ENCODE measurements around the gene SLC4A8.
A peak's percentile ranks its signal among the peaks of the same experiment; 100 is the strongest.

Gene SLC4A8

DNA sequence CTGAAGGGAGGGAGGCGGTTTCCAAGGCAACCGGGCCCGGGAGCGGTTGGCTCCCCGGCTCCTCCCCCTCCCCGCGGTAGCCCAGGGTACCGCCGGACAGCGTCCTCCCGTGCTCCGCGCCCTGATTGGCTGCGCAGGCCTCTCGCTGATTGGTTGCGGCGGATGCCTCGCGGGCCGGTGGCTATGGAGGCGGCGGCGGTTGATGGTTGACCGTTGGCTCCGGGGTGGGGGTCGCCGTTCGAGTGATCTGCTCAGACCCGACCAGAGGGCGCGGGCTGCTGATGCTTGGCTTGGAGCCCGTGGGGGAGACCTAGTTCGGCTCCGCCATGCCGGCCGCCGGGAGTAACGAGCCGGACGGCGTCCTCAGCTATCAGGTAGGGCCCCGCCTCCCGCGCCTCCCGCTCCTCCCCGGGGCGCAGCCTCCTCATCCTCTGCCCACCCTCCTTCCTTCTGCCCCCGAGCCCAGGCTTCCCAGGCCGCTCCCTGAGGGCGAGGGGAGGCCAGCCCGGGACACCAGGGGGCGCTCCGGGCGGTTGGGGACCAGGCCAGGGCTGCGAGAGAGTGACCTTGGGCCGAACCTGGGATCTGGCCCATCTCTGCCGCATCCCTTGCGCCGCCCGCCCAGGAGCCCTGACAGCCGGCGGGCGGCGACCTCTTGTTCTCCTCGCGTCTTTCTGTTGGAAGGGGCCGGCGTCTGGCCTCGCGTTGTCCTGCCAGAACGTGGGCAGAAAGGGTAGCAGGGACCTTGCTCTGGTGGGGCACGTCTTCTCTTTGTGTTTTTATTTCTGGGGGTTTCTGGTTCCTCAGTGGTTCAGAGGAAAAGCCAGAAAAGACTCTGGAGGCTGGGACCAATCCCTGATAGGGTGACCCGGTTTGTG is at the start of gene SLC4A8:
TSS of gene SLC4A8 (plus strand) at position 170 of the 878 bp plus-strand sequence. CDS start at position 327, 157 bp downstream.
- DNase-seq, result peak; percentile 67 to 97 (median 93)

GRCh38 chr12:51374856-51375255 is 49.8 kb upstream of the SLC4A8 start:
- DNase-seq, result no peak

- peak in 28 of 58 donors; percentile 2 to 73 (median 29) for DNase-seq
These were observed 47.3 kb upstream of the SLC4A8 start for GRCh38 chr12:51377099-51377984.

GRCh38 chr12:51378749-51379148 is 45.9 kb upstream of the SLC4A8 start:
- DNase-seq, result no peak

DNA sequence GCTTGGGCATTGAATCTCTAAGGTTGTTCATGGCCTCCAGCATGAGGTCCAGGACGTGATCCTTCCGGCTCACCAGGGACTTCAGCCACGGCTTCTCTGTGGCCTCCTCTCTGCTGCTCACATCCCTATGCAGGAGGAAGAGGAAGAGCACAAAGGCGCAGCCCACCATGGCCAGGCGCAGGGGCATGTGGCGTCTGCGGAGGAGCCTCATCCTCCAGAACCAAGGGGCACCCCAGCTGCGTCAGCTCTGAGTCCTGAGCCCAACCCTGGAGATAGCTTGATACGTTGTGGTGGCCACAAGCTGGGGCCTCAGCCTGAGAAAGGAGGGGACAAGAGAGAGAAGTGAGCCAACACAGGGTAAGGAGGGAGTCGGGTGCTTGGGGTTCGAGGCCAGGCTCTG is 45.1 kb upstream of the SLC4A8 start:
- DNase-seq, result no peak

- peak in 1 of 58 donors; percentile 31 for DNase-seq
These were observed 43.2 kb upstream of the SLC4A8 start for GRCh38 chr12:51381226-51382079.

DNA sequence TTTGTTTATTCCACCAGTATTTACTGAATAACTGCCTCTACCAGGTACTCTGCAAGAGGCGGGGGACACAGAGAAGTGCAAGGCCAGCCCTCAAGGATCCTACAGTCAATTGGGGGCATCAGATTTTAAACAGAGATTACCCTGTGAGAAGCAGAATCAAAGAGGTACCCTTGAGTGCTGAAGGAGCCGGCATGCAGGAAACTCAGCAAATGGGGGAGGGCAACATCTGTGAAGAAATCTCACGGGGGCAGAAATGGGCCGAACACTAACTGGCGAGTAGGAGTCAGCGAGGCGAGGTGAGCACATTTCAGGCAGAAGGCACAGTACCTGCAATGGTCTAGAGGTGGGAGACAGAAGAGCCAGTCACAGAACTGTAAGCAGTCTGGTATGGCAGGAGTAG is 42.5 kb upstream of the SLC4A8 start:
- DNase-seq, result no peak

GRCh38 chr12:51383269-51383905 is 41.2 kb upstream of the SLC4A8 start:
- no peak for DNase-seq

- DNase-seq, result no peak
These were observed 38.3 kb upstream of the SLC4A8 start for GRCh38 chr12:51386351-51386750.

- DNase-seq, result peak in 7 of 58 donors; percentile 10 to 34 (median 22)
These were observed 36.4 kb upstream of the SLC4A8 start for GRCh38 chr12:51388069-51388799.

DNA sequence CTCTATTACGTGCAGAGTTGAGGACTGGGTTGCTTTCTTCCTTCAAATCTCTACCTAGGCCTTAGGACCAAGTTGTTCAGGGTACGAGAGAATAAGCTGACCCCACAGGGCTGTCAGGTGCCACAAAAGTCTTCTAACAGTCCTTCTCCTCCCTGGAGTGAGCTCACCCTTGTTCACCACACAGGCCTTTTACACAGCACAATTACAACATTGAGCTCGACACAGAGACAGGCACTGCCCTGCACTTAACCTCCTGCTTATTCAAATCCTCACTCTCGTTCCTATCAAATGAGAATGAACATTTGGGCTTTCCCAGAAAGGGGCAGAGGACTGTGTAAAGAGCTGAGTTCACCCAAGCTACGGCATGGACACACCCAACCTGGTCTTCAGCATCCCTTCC is 35.8 kb upstream of the SLC4A8 start:
- peak in 19 of 58 donors; percentile 5 to 61 (median 29) for DNase-seq

GRCh38 chr12:51389302-51389999 is 35.2 kb upstream of the SLC4A8 start:
- DNase-seq, result peak in 2 of 58 donors; percentile 15 to 18

DNA sequence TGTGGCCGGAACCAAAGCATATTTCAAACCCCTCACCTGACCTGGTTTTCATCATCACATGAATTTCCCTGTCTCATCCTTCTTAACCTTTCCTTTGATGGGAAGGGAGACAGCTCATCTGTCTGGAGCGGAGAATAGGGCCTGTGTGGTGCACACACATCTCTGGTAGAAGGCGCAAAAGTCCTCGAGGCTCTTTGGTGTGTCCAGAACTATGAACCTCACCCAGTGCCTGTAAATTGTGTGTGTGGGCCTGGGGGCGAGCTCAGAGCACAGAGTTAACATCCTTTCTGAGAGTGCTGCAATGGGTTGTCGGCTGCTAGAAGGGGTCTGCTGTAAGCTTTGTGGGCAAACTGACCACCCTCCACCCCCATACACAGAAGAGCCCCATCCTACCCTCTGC is 34.2 kb upstream of the SLC4A8 start:
- DNase-seq, result no peak

DNA sequence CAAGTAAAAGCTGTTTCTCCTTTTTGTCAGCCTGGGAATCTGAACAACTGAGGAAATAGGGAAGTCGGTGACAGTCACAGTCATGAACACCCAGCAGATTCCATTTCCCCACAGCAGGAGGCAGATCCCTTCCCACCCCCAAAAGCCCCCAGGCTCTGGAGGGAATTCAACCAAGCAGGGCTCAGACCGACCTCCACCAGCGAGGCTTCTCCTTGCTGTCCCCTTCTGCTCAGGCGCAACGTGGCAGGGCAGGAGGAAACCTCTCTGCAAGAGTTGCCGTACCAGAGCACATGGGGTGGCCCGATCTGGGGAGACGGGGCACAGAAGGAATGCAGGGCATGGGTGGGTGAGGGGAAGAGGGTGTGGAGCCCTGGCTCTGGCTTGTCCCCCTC is 33.7 kb upstream of the SLC4A8 start:
- peak in 16 of 58 donors; percentile 4 to 66 (median 46) for DNase-seq

- peak in 11 of 58 donors; percentile 33 to 67 (median 55) for DNase-seq
These were observed 33.1 kb upstream of the SLC4A8 start, which contains the start of gene GALNT6 for GRCh38 chr12:51391283-51392123. Gene GALNT6 (minus strand): TSS chr12:51391406. CDS start chr12:51379781, 11,625 bp downstream.

GRCh38 chr12:51392556-51393237 is 31.9 kb upstream of the SLC4A8 start:
- DNase-seq, result peak in 3 of 58 donors; percentile 28 to 29 (median 28)
